HEK293 (cell line): ENCODE measurements around the gene JPH3.

Source experiments
- ATF2 ChIP-seq: fragments of 450-650 bp; formaldehyde crosslinking; IDR thresholded peaks from 2 replicates; pipeline ENCODE4 v1.5.1; 2016; ENCODE audit warnings: missing biosample characterization, missing genetic modification characterization, low read depth
- CTCF ChIP-seq: fragments of 450-650 bp; formaldehyde crosslinking; IDR thresholded peaks from 2 replicates; pipeline ENCODE4 v1.5.1; 2016; ENCODE audit warnings: missing biosample characterization, missing genetic modification characterization
- ELK4 ChIP-seq: IDR thresholded peaks from 2 replicates; pipeline ENCODE4 v1.6.1; 2011; ENCODE audit warnings: mild to moderate bottlenecking, low read depth, low read length, borderline replicate concordance
- MYNN ChIP-seq: fragments of 450-650 bp; formaldehyde crosslinking; IDR thresholded peaks from 2 replicates; pipeline ENCODE4 v1.5.1; 2016; ENCODE audit warnings: missing biosample characterization, missing genetic modification characterization, borderline replicate concordance
- PRDM4 ChIP-seq: fragments of 450-650 bp; formaldehyde crosslinking; IDR thresholded peaks from 2 replicates; pipeline ENCODE4 v1.5.1; 2017; ENCODE audit warnings: missing biosample characterization, missing genetic modification characterization
- REPIN1 ChIP-seq: fragments of 450-650 bp; formaldehyde crosslinking; IDR thresholded peaks from 2 replicates; pipeline ENCODE4 v1.5.1; 2017; ENCODE audit warnings: missing biosample characterization, missing genetic modification characterization, low read depth
- ZBTB11 ChIP-seq: fragments of 450-650 bp; formaldehyde crosslinking; conservative IDR thresholded peaks from 2 replicates; pipeline ENCODE4 v1.5.1; 2016; ENCODE audit warnings: low read depth, missing biosample characterization, missing genetic modification characterization
- ZBTB20 ChIP-seq: fragments of 450-650 bp; formaldehyde crosslinking; IDR thresholded peaks from 2 replicates; pipeline ENCODE4 v1.5.1; 2016; ENCODE audit warnings: missing biosample characterization, missing genetic modification characterization
- ZFP37 ChIP-seq: fragments of 450-650 bp; formaldehyde crosslinking; IDR thresholded peaks from 2 replicates; pipeline ENCODE4 v1.5.1; 2016; ENCODE audit warnings: missing biosample characterization, missing genetic modification characterization
- ZNF354C ChIP-seq: fragments of 450-650 bp; formaldehyde crosslinking; IDR thresholded peaks from 2 replicates; pipeline ENCODE4 v1.5.1; 2016; ENCODE audit warnings: missing biosample characterization, missing genetic modification characterization, low read depth, borderline replicate concordance
- ZNF473 ChIP-seq: fragments of 450-650 bp; formaldehyde crosslinking; IDR thresholded peaks from 2 replicates; pipeline ENCODE4 v1.5.1; 2017; ENCODE audit warnings: missing biosample characterization, missing genetic modification characterization
- ZNF623 ChIP-seq: fragments of 450-650 bp; formaldehyde crosslinking; IDR thresholded peaks from 2 replicates; pipeline ENCODE4 v1.5.1; 2016; ENCODE audit warnings: missing biosample characterization, missing genetic modification characterization
- ZNF670 ChIP-seq: fragments of 450-650 bp; formaldehyde crosslinking; IDR thresholded peaks from 2 replicates; pipeline ENCODE4 v1.5.1; 2016; ENCODE audit warnings: missing biosample characterization, missing genetic modification characterization, low read depth
- ZSCAN5A ChIP-seq: fragments of 450-650 bp; formaldehyde crosslinking; IDR thresholded peaks from 2 replicates; pipeline ENCODE4 v1.5.1; 2016; ENCODE audit warnings: missing biosample characterization, missing genetic modification characterization

GRCh38 chr16:87712184-87712762 lies 110.0 kb downstream of the JPH3 start:
- no peak for TF ChIP-seq ZFP37 (tag by site-specific recombination)
- no peak for TF ChIP-seq CTCF (tag by site-specific recombination)
- no peak for TF ChIP-seq ATF2 (tag by site-specific recombination)
- TF ChIP-seq MYNN (tag by site-specific recombination), result no peak
- TF ChIP-seq ZBTB11, result no peak
- TF ChIP-seq ZSCAN5A (tag by site-specific recombination), result no peak
- no peak for TF ChIP-seq ZBTB20 (tag by site-specific recombination)
- TF ChIP-seq ZNF354C (tag by site-specific recombination), result no peak
- no peak for TF ChIP-seq ELK4
- TF ChIP-seq ZNF670, result no peak
- TF ChIP-seq ZNF623, result no peak
- no peak for TF ChIP-seq PRDM4 (tag by site-specific recombination)
- no peak for TF ChIP-seq REPIN1 (tag by site-specific recombination)
- TF ChIP-seq ZNF473 (tag by site-specific recombination), result no peak
